Fibroblast of mammary gland (primary cell): Measurements from ENCODE around the gene MSX1.

Experiments
- DNase-seq: peaks from one replicate; pipeline ENCODE4 v3.0.0-alpha.2; 2010; ENCODE audit warnings: low read depth
- H3K4me3 ChIP-seq: 2 replicates; pipeline ENCODE4 v1.5.1; 2011; ENCODE audit warnings: low read depth, mild to moderate bottlenecking, low read length, moderate library complexity; ENCODE audit not compliant: control insufficient read depth
- TF ChIP-seq, protein P1 (sequence below): conservative IDR thresholded peaks from 2 replicates; pipeline ENCODE4 v1.5.1; 2011; ENCODE audit warnings: low read depth, low read length, inconsistent platforms; ENCODE audit not compliant: control insufficient read depth, insufficient read depth

MSX1 gene

DNA sequence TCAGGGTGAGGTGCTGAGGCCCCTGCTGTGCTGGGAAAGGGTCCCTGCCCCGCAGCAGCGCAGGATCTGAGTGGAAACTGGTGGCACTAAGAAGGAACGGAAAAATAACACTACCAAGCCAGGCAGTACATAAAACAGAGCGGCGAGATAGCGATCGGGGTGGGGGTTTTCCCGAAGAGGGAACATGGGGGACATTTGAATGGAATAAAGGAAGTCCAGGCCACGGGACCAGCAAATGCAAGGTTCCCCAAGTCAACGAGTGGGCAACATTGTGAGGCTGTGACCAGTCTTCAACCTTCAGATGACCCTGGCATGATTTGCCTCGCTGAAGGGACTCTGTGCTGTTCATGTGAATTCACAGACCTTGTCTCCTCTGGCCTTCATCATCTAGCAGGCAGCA lies 13.7 kb downstream of the MSX1 start:
- H3K4me3 ChIP-seq: no peak overlapping the region
- TF ChIP-seq, protein P1, sequence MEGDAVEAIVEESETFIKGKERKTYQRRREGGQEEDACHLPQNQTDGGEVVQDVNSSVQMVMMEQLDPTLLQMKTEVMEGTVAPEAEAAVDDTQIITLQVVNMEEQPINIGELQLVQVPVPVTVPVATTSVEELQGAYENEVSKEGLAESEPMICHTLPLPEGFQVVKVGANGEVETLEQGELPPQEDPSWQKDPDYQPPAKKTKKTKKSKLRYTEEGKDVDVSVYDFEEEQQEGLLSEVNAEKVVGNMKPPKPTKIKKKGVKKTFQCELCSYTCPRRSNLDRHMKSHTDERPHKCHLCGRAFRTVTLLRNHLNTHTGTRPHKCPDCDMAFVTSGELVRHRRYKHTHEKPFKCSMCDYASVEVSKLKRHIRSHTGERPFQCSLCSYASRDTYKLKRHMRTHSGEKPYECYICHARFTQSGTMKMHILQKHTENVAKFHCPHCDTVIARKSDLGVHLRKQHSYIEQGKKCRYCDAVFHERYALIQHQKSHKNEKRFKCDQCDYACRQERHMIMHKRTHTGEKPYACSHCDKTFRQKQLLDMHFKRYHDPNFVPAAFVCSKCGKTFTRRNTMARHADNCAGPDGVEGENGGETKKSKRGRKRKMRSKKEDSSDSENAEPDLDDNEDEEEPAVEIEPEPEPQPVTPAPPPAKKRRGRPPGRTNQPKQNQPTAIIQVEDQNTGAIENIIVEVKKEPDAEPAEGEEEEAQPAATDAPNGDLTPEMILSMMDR: no peak
- no peak for DNase-seq

DNA sequence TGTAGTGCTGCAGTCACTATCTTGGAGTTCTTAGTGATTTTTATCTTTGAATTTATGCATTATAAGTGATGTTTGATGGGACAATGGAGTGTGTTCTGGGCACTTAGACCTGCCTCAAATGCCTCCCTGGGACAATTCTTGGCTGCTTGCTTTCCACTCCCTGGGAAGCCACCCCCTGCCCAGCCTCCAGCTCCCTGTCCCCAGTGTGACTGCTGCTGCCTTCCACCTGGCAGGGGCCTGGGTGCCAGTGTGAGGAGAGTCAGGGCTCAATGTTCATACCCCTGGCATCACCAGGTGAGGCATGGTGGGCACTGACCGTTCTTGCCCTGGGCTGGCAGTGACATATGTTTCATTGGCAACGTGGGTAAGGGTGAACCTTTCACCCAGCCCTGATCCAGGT lies 14.8 kb downstream of the MSX1 start:
- TF ChIP-seq, protein P1: no peak
- no peak overlapping the region for H3K4me3 ChIP-seq
- DNase-seq: no peak

DNA sequence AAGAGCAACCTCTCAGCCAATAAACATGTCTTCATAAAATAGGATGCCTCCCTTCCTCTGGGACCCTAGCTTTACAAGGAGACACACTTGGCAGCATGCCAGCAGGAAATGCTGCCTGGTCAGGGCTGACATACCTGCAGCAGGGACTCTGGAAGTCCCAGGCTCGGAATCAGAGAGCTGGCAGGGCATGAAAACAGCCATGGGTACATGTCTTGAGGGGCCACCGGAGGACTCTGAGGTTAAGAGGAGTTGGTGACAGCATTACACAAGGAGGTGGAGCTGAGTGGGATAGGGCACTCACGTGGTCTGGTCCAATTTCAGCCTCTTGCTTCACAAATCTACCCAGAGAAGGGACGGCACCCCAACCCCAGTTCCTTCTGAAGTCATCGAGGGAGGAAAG lies 15.7 kb downstream of the MSX1 start:
- TF ChIP-seq, protein P1: no peak
- no peak for DNase-seq
- H3K4me3 ChIP-seq: no peak overlapping the region

DNA sequence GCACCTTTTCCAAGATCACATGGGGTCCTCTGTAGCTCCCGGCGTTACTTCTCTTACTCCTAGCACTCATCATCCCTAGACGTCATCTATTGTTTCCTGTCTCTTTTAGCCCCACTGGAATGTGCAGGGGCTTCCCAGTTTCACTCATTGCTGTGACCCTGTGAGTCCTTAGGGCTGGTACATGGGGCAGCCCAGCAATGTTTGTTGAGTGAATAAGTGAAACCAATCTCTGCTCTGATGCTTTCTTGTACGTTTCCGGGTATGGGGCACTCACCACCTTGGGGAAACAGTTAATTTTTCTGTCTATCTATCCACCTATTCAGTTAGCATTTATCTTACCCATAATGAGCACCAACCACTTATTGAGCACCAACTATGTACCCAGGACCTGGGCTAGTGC lies 16.1 kb downstream of the MSX1 start:
- TF ChIP-seq, protein P1: no peak
- no peak for DNase-seq
- no peak overlapping the region for H3K4me3 ChIP-seq

DNA sequence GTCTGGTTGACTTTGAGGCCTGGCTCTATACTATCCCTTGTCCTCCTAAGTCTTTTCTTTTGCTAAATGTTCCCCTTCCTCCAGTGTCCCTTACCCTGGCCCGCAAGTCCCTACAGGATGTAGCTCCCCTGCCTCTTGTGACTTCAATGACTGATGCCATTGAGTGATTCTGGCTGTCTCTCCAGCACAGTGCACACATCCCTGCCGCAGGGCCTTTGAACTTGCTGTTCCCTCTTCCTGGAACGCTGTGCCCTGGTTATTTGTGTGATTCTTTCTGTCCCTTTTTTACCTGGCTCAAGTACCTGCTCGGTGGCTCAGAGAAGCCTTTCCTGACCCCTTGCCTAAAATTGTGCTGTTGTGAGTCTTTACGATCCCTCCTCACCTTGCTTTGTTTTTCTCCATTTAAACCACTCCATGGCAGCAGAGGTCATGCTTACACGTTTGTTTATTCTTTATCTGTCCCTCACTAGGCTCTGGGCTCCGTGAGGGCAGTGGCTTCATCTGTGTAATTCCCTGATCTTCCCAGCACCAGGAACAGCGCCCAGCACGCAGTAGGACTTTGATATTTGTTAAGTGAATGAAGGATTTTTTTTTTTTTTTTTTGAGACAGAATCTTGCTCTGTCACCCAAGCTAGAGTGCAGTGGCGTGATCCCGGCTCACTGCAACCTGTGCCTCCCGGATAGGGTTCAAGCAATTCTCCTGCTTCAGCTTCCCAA lies 17.6 kb downstream of the MSX1 start:
- TF ChIP-seq, protein P1: no peak
- H3K4me3 ChIP-seq: no peak overlapping the region
- no peak for DNase-seq

DNA sequence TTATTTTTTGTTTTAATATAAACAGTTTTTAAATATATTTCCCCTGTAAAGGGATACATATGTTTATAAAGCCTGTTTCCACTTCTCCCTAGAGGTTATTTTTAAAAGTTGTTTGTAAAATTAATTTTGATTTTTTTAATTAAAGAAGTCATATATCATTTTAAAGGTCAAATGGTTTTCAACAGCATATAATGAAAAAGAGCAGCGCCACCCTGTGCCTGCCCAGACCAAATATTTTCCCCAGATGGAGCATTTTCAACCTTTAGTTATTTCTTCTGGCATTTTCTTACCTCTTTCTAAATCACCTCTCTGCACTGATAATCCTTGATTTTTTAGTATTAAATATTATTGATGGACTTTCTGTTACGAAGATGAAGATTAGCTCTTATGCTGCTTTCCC lies 21.0 kb downstream of the MSX1 start:
- no peak for DNase-seq
- TF ChIP-seq, protein P1: peak; percentile 37

DNA sequence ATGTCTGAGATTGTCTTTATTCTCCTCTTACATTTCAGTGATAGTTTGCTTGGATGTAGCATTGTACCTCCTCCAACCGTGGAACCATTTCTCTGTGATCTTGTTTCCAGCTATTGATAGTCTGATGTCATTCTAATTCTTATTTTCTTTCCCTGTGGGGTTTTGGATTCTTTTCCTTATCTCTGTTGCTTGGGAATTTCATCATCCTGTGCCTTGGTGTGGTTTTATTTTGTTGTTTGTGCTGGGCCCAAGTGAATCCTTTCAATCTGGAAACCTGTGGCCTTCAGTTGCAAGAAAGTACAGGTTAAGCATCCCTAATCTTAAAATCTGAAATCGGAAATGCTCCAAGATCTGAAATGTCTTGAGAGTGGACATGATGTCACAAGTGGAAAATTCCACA lies 22.0 kb downstream of the MSX1 start:
- H3K4me3 ChIP-seq: no peak overlapping the region
- DNase-seq: no peak
- TF ChIP-seq, protein P1: no peak

More for the DNA sequence above, 21.0 kb downstream of the MSX1 start:
- no peak overlapping the region for H3K4me3 ChIP-seq
